Activated effector memory CD4-positive, alpha-beta T cell treated with Interleukin-2 at 50 U/mL for 16 hours (primary cell): ENCODE data around the gene HES6.
"Not testable (repeated sequence)": the region's sequence is repeated elsewhere in the genome, so short reads cannot be mapped to it uniquely, and the experiment has no call there.

Experiments used
- DNase-seq: peaks from one replicate; pipeline ENCODE4 v3.0.0-alpha.2; 2020

HES6 gene

DNA sequence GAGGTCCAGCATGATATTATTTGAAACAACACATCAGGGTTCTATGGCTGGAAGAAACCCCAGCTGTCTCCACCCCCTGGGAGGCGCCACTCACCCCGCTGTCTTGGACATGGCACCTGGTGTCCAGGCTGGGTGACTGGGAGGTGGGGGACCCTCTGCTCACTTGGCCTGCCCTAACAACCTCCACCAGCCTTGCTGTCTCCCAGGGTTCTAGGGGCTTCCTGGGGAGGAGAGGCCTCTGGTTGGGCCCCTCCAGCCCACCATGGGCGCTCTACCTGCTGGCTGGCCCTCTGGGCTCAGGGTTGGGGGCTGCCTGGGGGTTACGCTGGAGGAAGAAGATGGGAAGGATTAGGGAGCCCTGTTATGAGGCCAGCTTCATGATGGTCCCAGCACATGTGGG lies 32.3 kb upstream of the HES6 start:
- no peak for DNase-seq

DNA sequence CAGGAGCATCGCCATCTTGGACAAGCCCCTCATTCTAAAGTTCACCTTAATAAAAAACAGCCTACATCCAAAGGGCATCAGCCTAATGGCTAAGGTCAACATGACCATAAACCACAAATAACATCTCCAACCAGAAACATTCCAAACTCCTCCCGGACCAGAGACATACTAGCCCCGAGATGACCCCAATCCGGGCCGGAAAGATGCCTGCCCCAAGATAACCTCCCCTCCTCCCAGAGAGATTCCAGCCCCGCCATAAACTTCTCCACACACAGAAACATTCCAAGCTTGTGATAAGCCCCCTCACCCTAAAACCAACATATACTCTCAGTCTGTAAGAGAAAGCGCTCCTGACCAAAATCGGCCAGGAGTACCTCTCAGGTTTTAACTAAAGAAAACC lies 31.8 kb upstream of the HES6 start:
- DNase-seq: not testable (repeated sequence)

DNA sequence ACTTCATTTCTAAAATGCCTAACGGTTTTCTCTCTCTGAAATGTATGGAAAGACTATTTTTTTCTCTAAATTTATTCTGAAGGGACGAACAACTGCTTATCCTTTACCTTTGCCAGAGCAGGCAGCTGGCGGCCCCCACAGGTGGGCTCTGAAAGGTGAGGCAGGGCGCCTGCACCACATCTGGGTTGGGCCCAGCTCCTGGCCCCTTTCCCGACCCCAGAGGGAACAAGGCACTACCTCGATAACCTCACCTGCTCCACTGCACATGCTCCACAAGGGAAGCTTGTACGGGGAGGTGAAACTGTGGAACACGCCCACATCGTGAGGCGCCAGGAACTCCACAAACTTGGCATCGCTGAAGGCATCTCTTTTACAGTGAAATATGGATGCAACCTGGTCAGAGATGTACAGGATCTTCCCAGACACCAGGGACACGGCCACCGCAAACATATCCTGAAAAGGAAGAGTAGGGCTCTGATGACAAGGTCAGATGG lies 31.3 kb upstream of the HES6 start:
- DNase-seq: no peak

DNA sequence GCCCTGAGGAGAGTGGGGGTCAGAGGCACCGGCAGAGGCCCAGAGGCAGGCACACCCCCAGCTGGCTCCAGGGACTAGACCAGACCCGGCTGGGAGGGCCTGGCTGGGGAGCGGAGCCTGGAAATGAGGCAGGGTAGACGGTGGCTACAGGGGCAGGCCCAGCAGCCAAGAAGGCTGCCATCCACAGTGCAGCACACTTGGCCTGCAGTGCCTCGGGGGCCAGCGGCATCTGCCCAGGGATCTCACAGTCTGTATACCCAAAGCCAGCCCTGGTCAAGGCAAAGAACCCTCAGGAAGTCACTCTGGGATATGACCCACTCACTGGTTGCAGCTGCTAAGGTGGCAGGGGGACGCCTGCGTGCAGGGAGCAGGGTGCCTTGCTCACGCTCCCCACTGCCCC lies 30.8 kb upstream of the HES6 start:
- DNase-seq: no peak

DNA sequence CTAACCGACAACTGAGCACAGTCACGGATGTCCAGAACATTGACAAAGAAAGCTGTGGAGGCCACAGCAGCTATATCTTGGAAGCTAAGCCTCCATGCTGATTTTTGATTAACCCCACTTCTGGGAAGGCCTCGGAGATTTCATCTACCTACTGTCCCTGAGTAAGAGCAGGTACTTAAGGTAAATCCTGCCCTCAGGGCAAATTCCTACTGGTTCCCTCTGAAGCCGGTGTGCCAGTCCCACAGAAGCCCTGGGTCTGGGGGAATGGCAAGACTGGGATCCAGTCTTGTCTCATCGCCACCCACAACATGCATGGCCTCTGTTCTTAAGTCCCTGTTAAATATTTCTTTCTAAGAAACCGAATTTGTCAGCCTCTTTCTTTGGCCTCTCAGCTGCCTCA lies 29.9 kb upstream of the HES6 start:
- DNase-seq: no peak

DNA sequence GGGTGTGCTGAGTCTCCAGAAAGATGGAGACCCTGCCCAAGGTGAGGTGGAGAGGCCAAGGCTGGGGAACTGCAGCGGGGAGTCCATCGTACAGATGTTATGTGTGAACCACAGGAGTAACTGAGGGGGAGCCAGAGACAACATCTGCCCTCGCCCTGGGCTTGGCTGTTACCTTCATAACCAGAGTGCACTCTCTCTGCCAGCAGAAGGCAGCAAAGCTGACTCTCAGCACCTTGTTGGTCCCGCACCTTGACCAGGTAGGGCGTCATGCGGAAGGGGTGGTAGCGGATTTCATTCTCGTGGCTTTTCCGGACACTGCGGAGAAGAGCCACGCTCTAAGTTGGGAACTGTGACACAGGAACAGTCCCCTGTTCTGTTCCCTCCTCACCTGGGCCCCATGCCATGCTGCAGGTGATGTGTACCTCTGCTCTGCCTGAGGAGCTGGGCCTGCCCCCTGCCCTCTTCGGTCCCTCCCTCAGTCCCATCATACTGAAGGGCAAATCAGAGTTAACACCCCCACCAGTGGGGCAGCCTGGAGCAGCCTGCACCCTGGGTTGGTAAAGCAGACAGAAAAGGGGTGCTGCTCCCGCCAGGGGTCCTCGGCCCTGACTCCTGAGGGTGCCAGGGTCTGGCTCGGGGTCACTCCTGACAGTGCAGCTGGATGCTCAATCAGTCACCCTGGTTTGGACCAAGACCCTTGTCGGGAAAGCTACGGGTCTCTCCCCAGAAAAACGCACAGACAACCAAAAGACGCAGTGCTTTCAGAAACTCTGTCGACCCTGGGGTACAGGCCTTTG lies 28.2 kb upstream of the HES6 start:
- DNase-seq: no peak

DNA sequence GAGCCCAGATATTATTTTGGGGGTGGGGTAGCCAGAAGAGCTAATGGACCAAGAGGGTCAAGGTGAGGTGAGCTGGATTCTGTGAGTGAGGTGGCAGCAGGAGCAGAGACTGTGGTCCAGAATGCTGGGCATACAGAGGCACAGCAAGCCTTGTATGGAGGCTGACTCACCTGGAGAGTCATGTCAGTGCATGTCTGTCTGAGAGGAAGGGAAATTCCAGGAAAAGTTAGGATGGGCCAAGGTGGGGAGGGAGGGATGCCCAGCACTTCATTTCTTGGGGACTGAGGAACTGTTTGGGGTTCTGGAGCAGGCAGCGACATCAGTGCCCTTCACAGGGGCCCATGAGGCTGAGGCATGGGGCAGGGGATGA lies 27.5 kb upstream of the HES6 start:
- DNase-seq: no peak

DNA sequence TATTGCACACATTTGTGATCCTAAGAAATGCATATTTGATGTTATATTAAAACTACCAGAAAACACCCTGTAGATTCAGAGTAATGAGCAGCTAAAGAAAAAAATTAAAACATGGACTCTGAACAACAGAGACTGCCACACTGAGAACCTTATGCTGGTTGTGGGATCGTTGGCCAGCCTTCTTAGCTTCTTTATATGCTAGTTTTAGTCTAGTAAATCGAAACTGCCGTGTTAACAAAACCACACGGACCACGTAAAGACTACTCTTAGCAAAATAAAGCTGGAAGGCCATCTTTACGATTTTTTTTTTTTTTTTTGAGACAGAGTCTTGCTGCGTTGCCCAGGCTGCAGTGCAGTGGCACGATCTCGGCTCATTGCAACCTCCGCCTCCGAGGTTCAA lies 25.8 kb upstream of the HES6 start:
- no peak for DNase-seq

DNA sequence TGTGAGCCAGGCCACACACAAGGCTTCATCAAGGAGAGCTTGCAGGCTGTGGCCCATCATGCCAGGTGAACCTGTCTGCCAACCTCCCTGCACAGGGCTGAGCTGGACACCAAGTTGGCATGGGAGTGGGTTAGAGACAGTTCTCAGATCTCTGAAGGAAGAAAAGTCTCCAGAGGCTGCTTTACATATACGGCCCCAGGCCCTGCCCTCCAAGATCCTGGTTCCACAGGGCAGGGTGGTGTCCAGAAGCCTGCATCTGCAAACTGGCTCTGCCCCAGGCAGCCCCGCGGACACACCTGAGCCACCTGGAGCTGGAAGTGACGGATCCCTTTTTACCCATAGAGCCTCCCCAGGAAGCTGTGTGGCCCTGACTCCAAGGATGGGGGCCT lies 24.2 kb upstream of the HES6 start:
- DNase-seq: no peak

DNA sequence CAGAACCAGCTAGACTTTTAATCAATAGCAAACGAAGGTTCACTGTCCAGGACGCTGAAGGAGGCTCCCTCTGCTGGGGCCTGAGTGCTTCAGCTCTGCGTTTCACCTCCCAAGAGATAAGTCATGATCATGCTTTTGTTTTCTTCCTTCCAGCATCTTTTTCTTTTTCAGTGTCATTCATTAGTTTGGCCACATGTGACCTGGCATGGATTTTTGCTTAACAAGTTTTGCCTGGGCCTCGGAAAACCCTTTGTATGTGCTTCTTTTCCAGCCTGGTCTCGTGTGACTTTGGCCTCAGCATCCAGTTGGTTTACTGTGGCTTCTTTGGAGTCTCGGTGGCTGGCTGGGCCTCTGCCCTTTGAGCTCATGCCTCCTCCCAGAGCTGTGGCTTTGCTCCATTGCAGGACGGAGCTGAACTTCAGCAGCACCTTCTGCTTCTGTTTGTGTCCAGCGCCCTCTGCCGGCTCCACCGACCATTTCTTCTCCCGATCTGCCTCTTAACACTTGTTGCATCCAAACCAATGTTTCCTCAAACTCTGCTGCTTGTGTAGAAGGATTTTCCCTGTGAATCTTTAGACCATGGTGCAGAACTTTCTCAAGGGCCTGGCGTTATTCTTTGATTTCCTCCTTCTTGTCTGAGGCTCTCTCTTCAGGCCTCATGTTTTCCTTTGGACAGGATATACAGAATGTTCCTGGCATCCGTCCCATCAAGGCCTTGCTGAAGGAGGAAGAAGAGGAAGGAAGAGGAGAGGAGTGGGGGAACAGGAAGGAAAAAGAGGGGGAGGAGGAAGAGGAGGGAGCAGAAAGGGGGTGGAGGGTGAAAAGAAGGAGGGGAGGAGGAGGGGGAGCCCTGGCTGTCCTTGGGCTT lies 23.6 kb upstream of the HES6 start:
- DNase-seq: peak; percentile 60

DNA sequence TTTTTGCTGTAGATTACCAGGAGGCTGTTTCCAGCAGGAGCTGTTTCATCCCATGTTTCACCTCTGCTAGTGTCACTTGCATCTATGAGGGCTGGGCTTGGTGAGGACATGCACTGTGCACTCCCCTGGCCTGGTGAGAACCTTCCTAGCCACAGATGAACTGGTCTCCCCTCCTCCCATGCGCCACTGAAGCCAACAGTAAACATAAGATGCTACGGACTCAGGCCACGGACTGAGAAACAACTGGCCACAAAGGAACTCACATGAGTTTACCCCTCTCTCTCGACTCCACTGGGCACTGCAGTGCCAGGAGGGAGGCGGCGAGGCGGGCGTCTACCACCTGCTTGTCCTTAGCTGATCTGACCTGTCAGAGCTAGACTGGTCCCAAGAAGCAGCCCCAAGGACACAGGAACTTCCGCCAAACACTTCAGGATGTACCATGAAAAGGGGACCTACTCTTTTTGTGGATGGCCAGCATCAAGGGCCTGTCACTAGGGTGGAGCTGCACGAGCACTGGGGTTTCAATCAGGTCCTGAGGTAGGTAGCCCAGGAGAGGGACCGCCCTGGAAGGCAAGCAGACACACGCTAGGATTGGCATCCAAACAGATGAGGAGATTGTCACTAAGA lies 22.8 kb upstream of the HES6 start:
- no peak for DNase-seq

DNA sequence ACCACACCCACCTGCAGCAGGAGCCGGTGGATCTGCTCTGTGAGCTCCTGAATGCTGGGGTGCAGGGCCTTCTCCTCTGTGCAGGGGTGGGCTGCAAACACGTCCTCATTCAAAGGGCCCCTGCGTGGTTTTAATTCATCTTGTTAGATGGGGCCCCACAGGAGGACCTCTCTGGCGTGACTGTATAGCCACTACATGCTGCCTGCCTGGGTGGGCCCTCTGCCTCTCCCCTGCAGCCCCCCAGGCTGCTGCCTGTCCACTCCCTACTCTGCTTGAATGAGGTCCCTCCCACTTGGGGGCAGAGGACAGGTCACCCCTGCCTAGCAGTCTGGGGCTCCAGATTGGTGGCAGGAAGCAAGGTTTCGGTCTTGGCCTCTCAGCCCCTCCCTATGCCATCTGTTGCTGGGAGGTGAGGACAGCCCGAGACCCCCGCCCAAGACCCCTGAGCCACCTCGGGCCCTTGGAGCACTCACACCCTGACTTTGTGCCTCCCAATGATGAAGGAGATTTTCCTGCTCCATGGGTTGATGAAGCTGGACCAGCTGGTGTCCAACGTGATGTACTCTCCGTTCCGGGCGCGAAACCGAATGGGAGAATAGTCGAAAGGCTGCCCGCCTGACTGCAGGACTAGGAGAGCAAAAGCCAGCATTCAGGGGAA lies 22.0 kb upstream of the HES6 start:
- no peak for DNase-seq

DNA sequence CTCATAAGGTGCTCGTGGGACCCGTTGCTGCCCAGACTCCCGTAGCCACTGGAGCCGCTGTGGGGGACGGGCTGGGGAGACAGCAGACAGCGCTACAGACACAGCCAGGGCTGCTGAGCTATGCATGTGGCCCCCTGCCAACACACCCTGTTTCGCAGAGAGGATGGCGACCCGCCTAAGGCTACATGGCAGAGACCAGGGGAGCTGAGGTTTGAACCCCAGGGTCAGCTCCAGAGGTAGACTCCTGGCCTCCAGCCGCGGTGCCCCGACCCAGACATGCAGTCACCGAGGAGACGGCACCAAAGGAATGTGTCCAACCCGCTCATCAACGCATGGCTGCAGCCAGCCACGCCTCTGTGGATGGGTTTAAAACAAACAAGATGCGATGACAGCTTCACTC lies 21.0 kb upstream of the HES6 start:
- no peak for DNase-seq

DNA sequence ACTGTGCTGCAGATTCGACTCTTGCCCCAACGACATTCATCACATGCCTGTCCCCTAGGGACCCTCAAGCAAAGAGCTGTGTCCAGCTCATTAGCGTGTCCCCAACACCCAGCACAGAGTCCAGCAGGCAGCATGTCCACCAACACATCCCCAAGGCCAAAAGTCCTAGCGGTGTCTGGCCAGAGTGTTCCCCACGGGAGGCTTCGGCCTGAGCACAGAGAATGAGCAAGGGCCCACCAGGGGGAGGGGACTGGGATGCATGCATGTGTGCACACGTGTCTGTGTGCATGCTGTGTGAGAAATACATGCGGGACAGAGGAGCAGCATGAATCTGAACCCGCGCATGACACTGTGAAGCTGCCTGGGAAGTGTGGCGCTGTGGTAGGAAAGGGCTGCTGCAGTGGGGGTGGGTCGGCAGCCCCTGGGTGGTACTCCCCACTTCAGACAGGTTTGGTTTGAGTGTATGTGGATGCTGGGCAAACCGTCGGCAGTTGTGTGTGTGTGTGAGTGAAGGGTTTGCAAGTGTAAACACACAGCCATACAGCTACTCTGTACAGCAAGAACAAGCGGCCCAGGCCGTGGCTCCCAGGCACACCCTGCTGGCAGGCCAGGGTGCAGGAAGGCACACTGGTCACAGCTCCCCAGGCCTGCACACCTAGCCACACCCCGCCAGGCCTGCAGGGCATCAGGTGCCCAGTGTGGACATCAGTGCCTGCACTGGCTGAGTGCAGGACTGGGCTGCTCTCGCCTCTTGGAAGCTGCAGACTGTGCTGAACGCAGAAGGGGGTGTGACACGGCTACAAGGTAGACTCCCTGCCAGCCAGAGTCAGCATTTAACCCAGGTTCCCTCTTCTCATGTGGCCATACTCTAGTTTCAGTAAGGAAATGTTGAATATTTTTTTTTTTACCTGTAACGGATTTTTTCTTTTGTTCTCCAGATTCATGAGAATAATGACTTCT lies 19.5 kb upstream of the HES6 start:
- DNase-seq: no peak

DNA sequence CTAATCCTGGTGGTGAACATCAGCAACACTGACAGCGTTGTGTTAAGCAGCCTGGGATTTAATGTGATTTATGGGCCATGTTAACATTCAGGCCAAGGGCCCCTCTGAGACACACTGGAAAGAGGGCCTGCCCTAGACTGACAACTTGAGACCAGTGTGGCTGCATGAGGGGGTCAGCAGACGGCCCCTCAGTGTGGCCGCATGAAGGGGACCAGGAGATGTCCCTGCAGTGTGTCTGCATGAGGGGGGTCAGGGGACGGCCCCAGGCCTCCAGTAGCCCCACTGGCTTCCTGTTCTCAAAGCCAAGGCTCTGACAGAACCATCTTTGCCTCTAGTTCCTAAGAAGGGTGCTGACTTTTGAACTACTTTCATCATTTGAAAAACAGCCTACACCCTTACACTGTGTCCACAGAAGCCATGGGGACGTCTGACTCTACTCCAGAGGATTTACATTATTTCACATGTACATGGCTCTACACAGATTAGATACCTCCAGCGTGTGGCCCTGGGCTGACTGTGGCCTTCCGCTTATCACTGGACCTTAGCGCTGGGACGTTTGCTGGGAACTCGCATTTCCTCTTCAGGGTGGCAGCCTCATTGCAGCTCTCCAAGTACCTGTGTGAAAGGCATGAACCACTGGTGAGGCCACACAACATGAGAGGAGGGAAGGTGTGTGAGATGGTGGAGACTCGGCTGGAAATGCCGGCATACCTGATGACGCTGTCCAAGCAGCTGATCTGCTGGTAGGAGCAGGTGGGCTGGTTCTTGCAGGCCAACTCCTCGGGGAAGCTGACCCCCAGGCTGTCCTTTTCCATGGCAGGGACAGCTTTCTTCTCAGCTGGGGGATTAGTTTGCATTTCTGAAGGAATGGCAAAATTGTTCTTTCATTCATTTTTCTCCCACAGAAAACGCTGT lies 18.2 kb upstream of the HES6 start:
- DNase-seq: no peak

DNA sequence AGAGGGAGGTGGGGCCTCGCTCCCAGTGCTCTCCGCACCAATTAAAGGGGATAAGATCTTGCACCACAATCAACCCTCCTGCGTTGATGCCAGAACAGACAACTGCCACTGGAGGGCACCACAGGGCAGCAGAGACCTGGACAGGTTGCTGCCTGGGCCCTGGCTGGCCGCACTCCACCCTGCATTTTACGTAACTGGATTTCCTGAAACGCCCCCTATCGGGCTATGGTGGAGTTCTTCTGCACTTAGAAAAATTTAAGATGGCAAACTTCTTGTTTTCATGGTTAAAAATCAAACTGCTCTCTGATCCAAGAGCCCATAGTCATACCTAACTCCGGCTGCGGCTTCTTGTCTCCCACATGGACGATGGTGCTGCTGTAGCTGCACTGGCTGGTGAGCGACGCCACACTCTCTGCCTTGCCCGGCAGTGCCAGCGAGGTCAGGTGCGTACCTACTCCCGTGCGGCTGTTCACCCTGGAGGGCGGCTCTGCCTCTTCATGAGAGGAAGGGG lies 16.8 kb upstream of the HES6 start:
- DNase-seq: peak; percentile 52

DNA sequence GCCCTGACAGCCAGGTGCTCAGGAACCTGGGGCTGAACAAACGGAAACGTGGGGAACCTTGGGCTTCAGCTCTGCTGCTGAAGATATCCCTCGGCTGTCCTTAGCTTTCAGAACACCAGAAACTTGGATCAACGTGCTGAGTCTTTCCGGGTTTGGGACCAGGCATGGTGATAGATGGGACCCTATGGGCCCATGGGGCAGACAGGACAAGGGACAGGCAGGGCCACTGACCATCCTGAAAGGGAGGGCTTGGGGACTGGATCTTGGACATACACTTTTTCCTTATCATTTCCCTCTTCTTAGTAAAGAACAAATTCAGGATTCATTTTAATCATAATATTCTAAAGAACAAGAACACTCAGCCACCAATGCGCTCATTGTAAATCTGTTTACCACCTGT lies 16.3 kb upstream of the HES6 start:
- DNase-seq: no peak

DNA sequence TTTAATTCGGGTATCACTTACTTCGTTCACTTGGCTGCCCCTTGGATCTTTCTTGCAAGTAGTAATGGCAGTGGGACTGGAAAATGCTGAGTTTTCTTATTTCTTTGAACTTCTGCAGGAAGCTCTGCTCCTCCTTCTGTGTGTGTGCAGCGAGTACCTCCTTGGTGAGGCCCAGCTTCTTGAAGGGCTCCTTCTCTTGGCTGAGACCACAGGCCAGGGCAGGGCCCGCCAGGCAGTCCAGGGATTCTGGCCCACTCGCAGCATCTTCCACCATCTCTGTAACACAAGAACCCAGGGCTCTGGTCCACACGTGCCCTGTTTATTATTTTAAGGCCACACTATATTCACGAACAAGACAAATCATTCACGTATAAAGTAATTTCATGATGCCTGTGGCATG lies 15.8 kb upstream of the HES6 start:
- no peak for DNase-seq

DNA sequence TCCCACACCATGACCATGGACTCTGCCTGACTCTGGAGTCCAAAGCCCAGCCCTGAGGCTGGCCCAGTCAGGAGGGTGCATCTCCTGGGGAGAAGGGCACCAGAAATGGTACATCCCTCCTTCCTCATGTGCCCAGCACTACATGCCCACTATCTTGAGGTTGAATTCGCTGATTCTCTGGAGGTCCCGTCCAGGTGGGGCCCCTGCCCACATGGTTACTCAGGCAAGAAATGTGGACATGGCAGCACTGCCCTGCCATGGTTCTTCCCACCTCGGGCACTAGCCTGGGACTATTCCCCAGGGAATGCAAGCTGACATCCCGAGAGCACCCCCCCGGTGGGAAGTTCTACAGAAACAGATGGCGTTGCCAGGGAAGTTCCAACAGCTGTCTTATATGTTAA lies 15.3 kb upstream of the HES6 start:
- no peak for DNase-seq

DNA sequence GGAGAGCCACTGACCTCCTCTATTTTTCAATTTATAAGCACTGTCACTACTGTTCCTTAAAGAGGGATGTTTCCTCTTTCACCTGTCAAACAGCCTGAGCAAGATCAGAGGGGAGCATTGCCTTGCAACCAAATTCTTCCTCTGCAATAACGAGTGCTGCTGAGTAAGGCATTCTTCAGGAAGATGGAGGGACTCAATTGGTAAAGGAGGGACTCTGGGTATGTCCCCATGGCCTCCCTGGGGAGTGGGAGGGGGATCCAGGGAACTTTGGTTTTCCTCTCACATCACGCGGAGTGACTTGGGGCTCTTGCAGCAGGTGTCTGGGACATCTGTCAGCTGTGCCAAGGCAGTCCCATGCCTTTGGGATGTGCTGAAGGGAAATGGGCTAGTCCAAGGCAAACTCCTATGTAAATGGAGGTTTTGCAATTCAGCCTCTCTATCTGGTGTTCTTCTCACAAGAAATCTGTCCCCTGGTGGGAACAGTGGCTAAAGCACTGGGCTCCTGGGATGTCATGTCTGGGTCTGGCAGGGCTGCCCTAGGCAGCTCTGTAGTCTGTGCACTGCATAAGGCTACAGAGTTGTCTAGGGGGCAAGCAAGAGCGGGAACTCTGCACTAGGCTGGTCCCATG lies 14.4 kb upstream of the HES6 start:
- no peak for DNase-seq
